K562 (cell line): Measurements from ENCODE around the gene NABP1. TPM values are rescaled to one million over a fixed set of nuclear protein-coding genes. Genes with fewer than 3 reads are reported as not detected.

Source experiments
- BRCA1 ChIP-seq, 2 experiments: fragments of 450-650 bp in 1 of 2; sonication (generic) in 1 of 2; formaldehyde crosslinking in 1 of 2; IDR thresholded peaks; 2 replicates each; pipeline versions ENCODE4 v1.5.0 to v1.6.1; 2017 to 2020; ENCODE audit warnings: mild to moderate bottlenecking in 1 of 2, missing genetic modification reagents in 1 of 2
- MYBL2 ChIP-seq, 2 experiments: fragments of 450-650 bp in 1 of 2; sonication (generic) in 1 of 2; formaldehyde crosslinking in 1 of 2; IDR thresholded peaks; 2 replicates each; pipeline versions ENCODE4 v1.6.1 to v1.8.1; 2017 to 2022; ENCODE audit warnings: borderline replicate concordance in 1 of 2, inconsistent platforms in 1 of 2, low read depth in 1 of 2, mild to moderate bottlenecking in 1 of 2, missing genetic modification reagents in 1 of 2, moderate library complexity in 1 of 2
- NFIC ChIP-seq: fragments of 450-650 bp; IDR thresholded peaks from 2 replicates; pipeline ENCODE4 v1.6.1; 2017; ENCODE audit warnings: mild to moderate bottlenecking, inconsistent platforms
- NKRF ChIP-seq: fragments of 450-650 bp; IDR thresholded peaks from 2 replicates; pipeline ENCODE4 v1.6.1; 2016; ENCODE audit warnings: borderline replicate concordance
- NR2C2 ChIP-seq, 2 experiments: fragments of 200-800 bp in 1 of 2; sonication (Bioruptor generic) in 1 of 2; sonication (generic) in 1 of 2; formaldehyde crosslinking in 1 of 2; IDR thresholded peaks; 2 replicates each; pipeline versions ENCODE4 v1.6.1 to v1.8.0; 2016 to 2022; ENCODE audit warnings: mild to moderate bottlenecking in 1 of 2, missing compliant biosample characterization in 1 of 2, missing genetic modification characterization in 1 of 2, missing genetic modification reagents in 1 of 2
- NUFIP1 ChIP-seq: fragments of 450-650 bp; IDR thresholded peaks from 2 replicates; pipeline ENCODE4 v1.6.1; 2018; ENCODE audit not compliant: partially characterized antibody
- PCBP1 ChIP-seq: fragments of 200-400 bp; formaldehyde crosslinking; IDR thresholded peaks from 2 replicates; pipeline ENCODE4 v1.6.1; 2018; ENCODE audit warnings: mild to moderate bottlenecking, low read depth, low read length; ENCODE audit not compliant: poor library complexity, severe bottlenecking
- SAP30 ChIP-seq: fragments of 200-600 bp; sonication (generic); IDR thresholded peaks from 2 replicates; pipeline ENCODE4 v1.6.1; 2012; ENCODE audit warnings: borderline replicate concordance, low read depth, mild to moderate bottlenecking, moderate library complexity, low read length, control low read depth, inconsistent platforms; ENCODE audit not compliant: insufficient read depth, poor library complexity, severe bottlenecking
- SMARCC2 ChIP-seq: fragments of 450-650 bp; IDR thresholded peaks from 2 replicates; pipeline ENCODE4 v1.6.1; 2017; ENCODE audit warnings: antibody characterized with exemption, moderate library complexity, mild to moderate bottlenecking, low read depth
- SMARCE1 ChIP-seq: fragments of 450-650 bp; IDR thresholded peaks from 2 replicates; pipeline ENCODE4 v1.7.1; 2016; ENCODE audit warnings: mild to moderate bottlenecking
- SNAPC5 ChIP-seq: fragments of 250-450 bp; sonication (Bioruptor Pico); IDR thresholded peaks from 2 replicates; pipeline ENCODE4 v1.8.0; 2021; ENCODE audit warnings: moderate library complexity, mild to moderate bottlenecking, inconsistent platforms
- SPI1 ChIP-seq: IDR thresholded peaks from 2 replicates; pipeline ENCODE4 v1.6.1; 2011; ENCODE audit warnings: low read depth, low read length, control low read depth, borderline replicate concordance
- TBL1XR1 ChIP-seq, 2 experiments: IDR thresholded peaks; 2 replicates each; pipeline ENCODE4 v1.6.1; 2012; ENCODE audit warnings: improper control_type of control experiment in 2 of 2, low read length in 2 of 2, mild to moderate bottlenecking in 1 of 2
- USF1 ChIP-seq: sonication (generic); formaldehyde crosslinking; IDR thresholded peaks from 2 replicates; pipeline ENCODE4 v1.9.0; 2022; ENCODE audit warnings: mild to moderate bottlenecking, missing genetic modification reagents
- USF2 ChIP-seq: sonication (generic); formaldehyde crosslinking; IDR thresholded peaks from 2 replicates; pipeline ENCODE4 v1.5.0; 2020; ENCODE audit warnings: missing genetic modification reagents
- ZNF253 ChIP-seq: fragments of 250-450 bp; sonication (Bioruptor Pico); conservative IDR thresholded peaks from 2 replicates; pipeline ENCODE4 v1.6.1; 2021; ENCODE audit warnings: mild to moderate bottlenecking
- ZNF395 ChIP-seq: fragments of 200-800 bp; sonication (Bioruptor generic); IDR thresholded peaks from 2 replicates; pipeline ENCODE4 v1.6.1; 2017; ENCODE audit warnings: missing genetic modification characterization, missing compliant biosample characterization
- ZNF449 ChIP-seq: fragments of 250-450 bp; sonication (Bioruptor Pico); IDR thresholded peaks from 2 replicates; pipeline ENCODE4 v1.8.0; 2022; ENCODE audit warnings: moderate library complexity, mild to moderate bottlenecking, inconsistent platforms
- polyA plus RNA-seq, 8 experiments: library from polyadenylated mRNA; depleted of rRNA in 4 of 8; stranded (reverse) in 5 of 8; unstranded in 3 of 8; fragments of >200 nt; fragmentation: Nextera tagmentation in 2 of 8; fragmentation: Illumina TruSeq in 1 of 8; extraction: Ambion mirVana in 2 of 8; extraction: Trizol in 1 of 8; gene quantifications; 2 replicates each; pipeline versions ENCODE4 v1.2.1 to v1.2.3, GENCODE V29; 2011 to 2014; ENCODE audit warnings: inconsistent platforms in 1 of 8, missing spikeins in 1 of 8
- total RNA-seq, 7 experiments: library from RNA; depleted of rRNA in 6 of 7; stranded (reverse); fragments of >200 nt in 6 of 7; fragmentation: Illumina TruSeq in 2 of 7; extraction: Trizol in 2 of 7; gene quantifications; 2 replicates each; pipeline versions ENCODE4 v1.2.1 to v1.2.3, GENCODE V29; 2011 to 2021; ENCODE audit warnings: low replicate concordance in 1 of 7

Gene NABP1
- total and polyA plus RNA-seq, 9 of the 15 experiments (the other 6 are each of a cell fraction or from before 2014, with no cell fraction given) = 12.8 to 44.0 (median 20.2) TPM

GRCh38 chr2:191678437-191679100, 633 bp downstream of the NABP1 start (continued):
- TF ChIP-seq NKRF = 0 out of 2 replicates have a peak, but pooled peaks have one; percentile 20
- no peak for TF ChIP-seq NUFIP1
- TF ChIP-seq BRCA1 (IDR thresholded peaks at IDR 0.05) = no peak
- no peak for TF ChIP-seq BRCA1 (CRISPR knock-in tag; IDR thresholded peaks at IDR 0.05)
- peak; percentile 1; the same call in 1 of the 2 replicates for TF ChIP-seq ZNF395 (CRISPR knock-in tag)
- TF ChIP-seq SMARCC2 = no peak
- TF ChIP-seq USF2 (CRISPR knock-in tag) = peak; percentile 33
- TF ChIP-seq USF1 = peak; percentile 49
- no peak for TF ChIP-seq NR2C2 (CRISPR knock-in tag; IDR thresholded peaks at IDR 0.05)
- peak; percentile 39; the same call in 1 of the 2 replicates for TF ChIP-seq NR2C2 (tag; IDR thresholded peaks at IDR 0.05)
- TF ChIP-seq SNAPC5 (CRISPR knock-in tag) = no peak
- no peak for TF ChIP-seq ZNF253 (CRISPR knock-in tag)
- peak; percentile 52 for TF ChIP-seq SAP30
- TF ChIP-seq SMARCE1 = 0 out of 2 replicates have a peak, but pooled peaks have one; percentile 5
- 0 out of 4 replicates have a peak, but pooled peaks of 1 of the 2 experiments have one; percentile 50 for TF ChIP-seq TBL1XR1 (IDR thresholded peaks at IDR 0.05; ENCODE audit: low read length in 2 of 2)
- TF ChIP-seq PCBP1 = peak; percentile 93
- no peak for TF ChIP-seq ZNF449
- TF ChIP-seq SPI1 = peak; percentile 39; the same call in 1 of the 2 replicates
- TF ChIP-seq MYBL2 (IDR thresholded peaks at IDR 0.05; ENCODE audit: low read depth) = 0 out of 2 replicates have a peak, but pooled peaks have one; percentile 11
- TF ChIP-seq MYBL2 (CRISPR knock-in tag; IDR thresholded peaks at IDR 0.05; ENCODE audit: borderline replicate concordance) = no peak
- 0 out of 2 replicates have a peak, but pooled peaks have one; percentile 2 for TF ChIP-seq NFIC
